CD4-positive, alpha-beta T cell treated with Interleukin-10 for 1 hour (primary cell): ENCODE measurements around the gene TRAF1.

Experiments
- DNase-seq: peaks from one replicate; pipeline ENCODE4 v3.0.0-alpha.2; 2020

The TRAF1 gene

DNA sequence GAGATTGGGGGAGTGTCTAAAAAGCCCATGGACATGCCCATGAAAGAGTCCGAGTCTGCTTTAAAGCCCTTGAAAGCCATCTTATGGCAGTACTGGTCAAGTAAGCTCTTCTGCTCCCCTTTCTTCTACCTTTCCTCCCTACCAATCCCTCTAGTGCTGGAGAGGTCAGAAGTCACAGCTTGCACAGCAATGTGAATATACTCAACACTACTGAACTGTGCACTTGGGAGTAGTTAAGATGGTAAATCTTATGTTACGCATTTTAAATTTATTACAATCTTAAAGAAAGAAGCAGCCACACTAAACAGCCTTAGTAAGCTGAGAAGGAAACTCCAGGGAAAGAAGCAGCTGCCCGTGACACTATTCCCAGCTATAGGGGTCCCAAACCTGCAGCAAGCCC, 12.3 kb upstream of the TRAF1 start:
- DNase-seq: no peak

DNA sequence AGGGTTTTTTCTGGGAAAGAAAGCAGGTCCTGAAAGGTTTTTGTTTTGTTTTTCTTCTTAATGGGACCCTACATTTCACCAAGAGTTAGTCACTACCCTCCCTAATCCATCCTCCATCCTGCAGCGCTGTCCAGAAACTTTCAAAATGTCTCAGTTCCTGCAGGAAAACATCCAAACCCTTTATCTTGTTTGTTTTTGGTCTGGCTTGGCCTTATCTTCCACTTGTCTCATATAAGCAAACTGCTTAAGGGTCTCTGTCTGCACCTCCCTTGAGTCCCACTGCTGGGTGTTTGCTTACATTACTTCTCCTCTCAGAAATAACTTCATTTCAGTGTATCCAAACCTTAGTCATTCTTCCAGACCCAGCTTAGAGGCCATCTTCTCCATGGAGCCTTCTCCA, 11.0 kb upstream of the TRAF1 start:
- no peak for DNase-seq

- DNase-seq: no peak
Measured at GRCh38 chr9:120937127-120937526, 10.5 kb upstream of the TRAF1 start.

DNA sequence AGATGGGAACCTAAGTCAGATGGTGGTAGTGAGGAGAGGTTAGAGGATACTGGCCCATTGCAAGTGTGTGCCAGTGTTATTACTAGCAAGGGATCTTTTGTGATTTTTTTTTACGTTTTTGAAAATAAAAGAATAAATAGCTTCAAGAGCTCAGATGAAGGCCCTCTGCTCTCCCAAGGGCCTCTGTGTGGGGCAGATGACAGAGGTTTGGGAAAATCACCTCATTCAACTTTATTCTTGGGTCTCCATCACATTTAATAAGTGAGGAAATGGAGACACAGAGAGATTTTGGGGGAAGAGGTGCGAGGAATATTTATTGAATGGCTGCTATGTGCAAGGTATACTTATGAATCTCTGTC, 10.1 kb upstream of the TRAF1 start:
- no peak for DNase-seq

- peak; percentile 88 for DNase-seq
Measured at GRCh38 chr9:120936011-120936763, 9.6 kb upstream of the TRAF1 start.

DNA sequence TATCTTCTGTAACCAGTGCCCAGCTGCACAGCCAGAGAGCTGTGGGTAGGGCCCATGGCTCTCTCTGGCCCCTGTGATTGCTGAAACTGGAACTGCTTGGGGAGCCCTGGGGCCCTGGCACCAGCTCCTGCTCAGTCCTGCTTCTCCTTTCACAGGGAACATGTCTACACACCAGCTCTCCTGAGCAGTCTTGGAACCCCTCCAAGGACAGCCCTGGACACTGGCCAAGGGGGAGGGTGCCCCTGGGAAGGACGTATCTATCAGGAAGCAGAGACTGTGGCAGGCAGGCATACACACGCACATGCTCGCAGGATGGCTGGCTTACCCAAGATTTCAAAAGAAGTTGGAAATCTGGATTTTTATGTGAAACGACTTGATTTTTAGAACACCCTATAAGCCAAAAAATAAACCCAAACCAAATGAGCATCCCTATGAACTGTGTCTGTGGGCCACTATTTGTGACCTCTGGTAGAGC, 8.8 kb upstream of the TRAF1 start:
- peak; percentile 37 for DNase-seq

DNA sequence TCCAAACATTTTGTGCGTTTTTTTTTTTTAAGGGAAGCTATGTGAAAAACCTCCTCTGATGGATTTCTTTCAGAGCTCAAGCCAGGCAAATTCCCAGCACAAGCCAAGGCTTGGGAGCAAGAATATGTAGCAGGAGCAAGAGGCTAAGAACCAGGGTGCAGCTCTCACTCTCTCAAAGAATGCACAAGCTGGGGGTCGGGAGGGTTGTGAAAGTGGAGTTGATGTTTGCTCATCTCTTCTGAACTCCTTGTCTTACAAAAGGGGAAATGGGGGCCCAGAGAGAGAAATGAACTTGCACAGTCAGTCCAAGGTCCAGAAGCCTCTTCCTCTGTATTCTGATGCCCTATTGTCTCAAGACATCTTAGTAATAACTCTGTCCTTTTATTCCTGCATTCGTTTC, 7.7 kb upstream of the TRAF1 start:
- DNase-seq: no peak

- DNase-seq: peak; percentile 29
Measured at GRCh38 chr9:120933310-120934055, 6.9 kb upstream of the TRAF1 start.

DNA sequence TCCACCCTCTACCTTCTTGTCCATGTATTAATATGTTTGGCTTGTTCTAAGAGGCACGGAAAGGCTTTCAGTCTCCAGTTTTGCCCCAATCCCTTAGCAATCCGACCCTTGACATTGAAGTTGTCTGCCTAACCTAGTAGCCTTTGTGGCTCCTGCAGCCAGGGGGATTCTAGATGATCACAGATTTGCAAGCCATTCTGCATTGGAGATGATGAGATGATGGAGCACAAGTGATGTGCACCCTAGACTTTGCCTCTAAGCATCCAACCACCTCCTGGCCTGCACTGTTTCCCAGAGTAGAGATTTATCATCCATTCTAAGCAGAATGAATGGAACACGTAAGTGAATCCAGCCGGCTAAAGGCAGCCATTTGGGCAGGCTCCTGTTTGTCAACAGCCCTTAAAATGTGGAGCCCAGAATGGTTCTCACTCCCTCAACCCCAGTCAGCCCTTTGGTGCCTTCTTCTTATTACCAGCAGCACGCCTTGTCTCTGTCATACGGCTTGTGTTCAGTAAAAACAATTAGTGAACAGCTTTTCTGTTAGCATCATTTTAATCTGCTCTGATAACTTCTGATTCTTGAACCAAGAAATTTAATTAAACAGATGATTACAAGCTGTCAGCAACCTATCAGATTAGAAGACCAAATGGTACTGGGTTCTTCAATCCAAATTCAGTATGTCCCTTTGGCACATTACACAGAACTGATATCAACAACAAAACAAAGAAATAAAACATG, 5.7 kb upstream of the TRAF1 start:
- DNase-seq: peak; percentile 32

- peak; percentile 91 for DNase-seq
Measured at GRCh38 chr9:120931231-120932085, 4.9 kb upstream of the TRAF1 start.

DNA sequence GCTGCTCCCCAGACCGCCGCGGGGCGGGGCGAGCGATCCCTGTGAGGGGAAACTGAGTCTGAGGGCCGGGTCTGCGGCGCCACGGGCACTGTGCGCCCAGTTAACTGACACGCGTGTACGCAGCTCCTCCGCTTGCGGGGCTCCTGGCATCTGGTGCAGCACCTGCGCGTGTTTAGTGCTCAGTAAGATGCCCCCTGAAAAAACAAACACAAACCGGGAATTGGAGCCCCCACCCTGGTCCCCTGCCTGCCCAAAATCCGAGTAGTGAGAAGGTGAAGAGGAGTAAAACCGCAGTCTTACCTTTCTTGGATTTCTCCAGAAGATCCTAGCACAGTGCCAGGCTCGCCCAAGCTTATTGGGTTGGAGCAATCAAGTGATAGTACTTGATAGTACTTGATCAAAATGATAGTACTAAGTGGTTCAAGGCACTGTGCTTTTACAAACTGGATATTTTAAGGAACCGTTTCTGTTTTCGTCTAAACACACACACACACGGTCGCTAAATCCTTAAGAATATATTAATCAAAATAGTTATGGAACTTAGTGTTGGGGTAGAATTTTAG, 2.7 kb upstream of the TRAF1 start:
- DNase-seq: no peak

DNA sequence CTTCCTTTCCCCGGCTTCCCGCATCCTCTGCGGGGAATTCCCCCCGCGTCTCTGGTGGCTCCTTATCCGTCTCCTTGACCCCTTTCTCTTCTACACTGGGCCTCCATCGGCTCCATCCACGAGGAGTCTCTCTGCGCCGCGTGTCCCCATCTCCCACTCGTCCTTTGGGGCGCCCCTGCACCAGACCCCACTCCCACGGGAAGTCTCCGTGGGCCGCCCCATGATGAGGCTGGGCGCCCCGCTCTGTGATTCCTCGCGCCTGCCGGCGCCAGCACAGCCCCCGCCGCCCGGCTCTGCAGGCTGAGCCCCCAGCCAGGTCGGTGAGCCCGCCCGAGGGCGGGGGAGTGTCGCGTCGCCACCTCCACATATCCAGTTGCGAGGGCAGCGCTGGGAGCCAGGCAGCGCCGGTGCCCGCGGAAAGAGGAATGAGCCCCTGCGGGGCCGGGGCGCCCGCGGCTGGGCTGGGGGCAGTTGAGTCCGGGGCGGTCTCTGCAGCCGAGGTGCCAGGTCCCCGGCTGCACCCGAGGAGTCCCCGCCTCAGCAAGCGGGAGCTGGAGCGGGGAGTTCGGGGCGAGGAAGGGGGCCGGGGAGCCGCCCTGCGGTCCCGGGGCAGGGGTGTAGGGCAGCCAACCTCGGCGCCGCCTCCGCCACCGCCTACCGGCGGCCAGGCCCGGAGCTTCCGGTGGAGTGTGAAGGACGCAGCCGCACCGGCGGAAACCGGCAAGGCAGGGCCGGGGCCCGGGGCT, 2.1 kb upstream of the TRAF1 start:
- DNase-seq: peak; percentile 86

DNA sequence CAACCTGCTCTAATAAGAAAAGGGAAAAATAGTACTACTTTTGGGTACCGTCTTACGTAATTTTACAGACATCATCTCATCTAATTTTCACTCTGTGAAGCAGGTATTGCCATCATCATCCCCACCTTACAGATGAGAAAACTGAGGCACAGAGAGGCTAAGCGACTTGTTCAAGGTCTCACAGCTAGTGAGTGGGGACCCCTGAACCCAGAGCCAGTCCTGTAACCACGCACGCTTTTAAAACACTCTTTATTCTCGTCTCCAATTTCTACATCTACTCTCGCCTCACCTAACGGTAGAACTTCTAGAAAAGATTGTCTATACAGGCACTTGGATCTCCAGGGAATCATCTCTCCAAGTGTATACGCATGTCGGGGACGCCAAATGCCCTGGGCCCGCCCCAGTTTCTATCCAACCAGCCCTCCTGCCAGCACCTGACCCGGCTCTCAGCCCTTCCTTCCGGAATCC, 1.5 kb upstream of the TRAF1 start:
- DNase-seq: peak; percentile 81

DNA sequence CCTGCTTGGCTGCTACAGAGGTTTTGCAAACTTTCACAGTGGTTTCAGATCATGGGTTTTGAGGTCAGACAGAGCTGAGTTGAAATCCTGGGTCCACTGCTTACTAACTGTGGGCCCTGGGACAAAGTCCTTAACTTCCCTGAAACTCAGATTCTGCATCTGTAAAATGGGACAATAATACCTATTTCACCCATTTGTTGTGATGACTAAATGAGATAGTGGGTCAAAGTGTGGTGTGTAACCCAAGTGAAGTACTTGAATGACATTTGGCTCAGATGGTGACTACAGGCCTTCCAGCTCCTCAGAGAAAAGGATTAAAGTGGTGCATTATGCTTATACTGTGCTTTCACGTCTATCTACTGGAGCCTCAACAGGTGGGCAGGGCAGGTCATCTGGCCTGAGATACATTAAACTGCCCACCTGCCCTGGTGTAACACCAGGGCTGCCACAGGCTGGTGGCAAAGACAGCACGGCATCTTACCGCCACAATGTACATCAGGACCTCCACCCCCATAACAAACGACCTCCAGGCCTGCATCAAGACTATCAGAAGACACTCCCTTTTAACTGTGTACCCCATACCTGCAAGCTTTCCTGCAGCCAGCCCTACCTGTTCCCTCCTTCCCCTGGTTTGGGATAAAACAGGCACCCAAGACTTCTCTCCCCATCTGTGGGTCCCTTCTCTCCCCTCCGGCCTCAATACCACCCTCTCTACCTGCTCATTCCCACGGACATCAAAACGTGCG, 846 bp upstream of the TRAF1 start:
- peak; percentile 49 for DNase-seq

- DNase-seq: peak; percentile 93
Measured at GRCh38 chr9:120925535-120926396, 830 bp downstream of the TRAF1 start.

DNA sequence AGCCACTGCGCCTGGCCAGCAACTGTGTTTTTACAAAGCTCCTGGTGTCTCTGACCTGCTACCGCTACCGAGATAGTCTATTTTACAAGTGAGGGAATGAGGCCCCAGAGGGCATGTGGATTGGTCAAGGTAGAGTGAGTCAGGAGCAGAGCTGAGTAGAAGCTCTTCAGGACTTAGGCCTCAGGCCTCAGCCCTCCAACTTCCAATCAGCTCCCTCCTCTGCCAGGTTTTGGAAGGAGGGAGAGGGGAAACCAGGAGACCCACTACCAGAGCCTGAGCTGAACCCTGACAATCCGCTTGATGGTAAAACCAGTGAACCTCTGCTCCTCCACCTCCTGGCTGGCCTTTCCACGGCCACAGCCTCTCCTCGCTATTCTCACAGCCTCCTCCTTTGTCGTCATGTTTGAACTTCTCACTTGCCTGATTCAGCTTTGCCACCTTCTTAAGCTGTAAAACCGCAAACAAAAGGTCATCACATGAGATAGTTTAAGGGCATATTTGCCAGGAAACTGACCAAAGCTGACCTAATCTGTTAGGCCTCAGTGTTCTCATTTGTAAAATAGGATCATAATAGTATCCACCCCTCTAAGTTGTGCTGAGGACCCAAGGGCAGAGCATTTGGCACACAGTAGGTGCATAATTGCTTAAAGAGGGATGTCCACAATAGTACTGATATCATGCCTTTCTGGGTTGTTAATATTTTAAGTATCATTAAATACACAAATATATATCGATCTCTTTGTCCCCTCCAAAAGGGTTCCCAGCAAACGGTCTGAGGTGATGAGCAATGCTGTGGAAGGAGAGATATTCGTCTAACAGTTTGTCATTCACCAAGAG, 1.7 kb downstream of the TRAF1 start:
- peak; percentile 69 for DNase-seq

- peak; percentile 38 for DNase-seq
Measured at GRCh38 chr9:120923620-120924328, 2.8 kb downstream of the TRAF1 start.
